Neural cell (in vitro differentiated cells): ENCODE data around the gene CARD14. TPM values are rescaled to one million over a fixed set of nuclear protein-coding genes. Genes with fewer than 3 reads are reported as not detected.

Experiments
- H2AFZ ChIP-seq: fragments of 200-600, 300-800 bp; sonication (generic), shearing (Covaris generic); 2 replicates; pipeline ENCODE4 v1.6.0; 2014; ENCODE audit warnings: low read depth, mild to moderate bottlenecking, antibody characterized with exemption, low read length, moderate library complexity
- H3F3A ChIP-seq: fragments of 200-600 bp; shearing (Covaris generic); 2 replicates; pipeline ENCODE4 v1.6.1; 2016; ENCODE audit warnings: mild to moderate bottlenecking, moderate library complexity, mixed read lengths, antibody characterized with exemption, low read length; ENCODE audit not compliant: insufficient read depth, poor library complexity, severe bottlenecking
- H3K27ac ChIP-seq: fragments of 200-600, 300-800 bp; sonication (generic), shearing (Covaris generic); 2 replicates; pipeline ENCODE4 v1.5.1; 2014; ENCODE audit warnings: mild to moderate bottlenecking, low read length, moderate library complexity
- H3K27me3 ChIP-seq: fragments of 300-800, 200-600 bp; sonication (generic), shearing (Covaris generic); 2 replicates; pipeline ENCODE4 v1.6.0; 2014; ENCODE audit warnings: mild to moderate bottlenecking, low read depth, low read length, moderate library complexity; ENCODE audit not compliant: insufficient read depth
- H3K36me3 ChIP-seq: fragments of 300-800, 200-600 bp; sonication (generic), shearing (Covaris generic); 2 replicates; pipeline ENCODE4 v1.5.1; 2014; ENCODE audit warnings: mild to moderate bottlenecking, antibody characterized with exemption, low read length, moderate library complexity; ENCODE audit not compliant: insufficient read depth
- H3K4me2 ChIP-seq: fragments of 300-800, 200-600 bp; sonication (generic), shearing (Covaris generic); 2 replicates; pipeline ENCODE4 v1.6.0; 2014; ENCODE audit warnings: mild to moderate bottlenecking, low read length
- H3K4me3 ChIP-seq: fragments of 300-800, 200-600 bp; sonication (generic), shearing (Covaris generic); 2 replicates; pipeline ENCODE4 v1.5.1; 2014; ENCODE audit warnings: mild to moderate bottlenecking, low read length, moderate library complexity
- H3K79me2 ChIP-seq: fragments of 200-600 bp; shearing (Covaris generic); replicated peaks from 2 replicates; pipeline ENCODE4 v1.6.0; 2014; ENCODE audit warnings: mild to moderate bottlenecking, low read length, moderate library complexity; ENCODE audit not compliant: insufficient read depth
- H3K9ac ChIP-seq: fragments of 300-800, 200-600 bp; sonication (generic), shearing (Covaris generic); 2 replicates; pipeline ENCODE4 v1.6.1; 2016; ENCODE audit warnings: mild to moderate bottlenecking, low read length, mixed read lengths
- H3K9me2 ChIP-seq: fragments of 200-600 bp; shearing (Covaris generic); 2 replicates; pipeline ENCODE4 v1.6.1; 2016; ENCODE audit warnings: mild to moderate bottlenecking, low read length, mixed read lengths; ENCODE audit not compliant: insufficient read depth
- H3K9me3 ChIP-seq: fragments of 200-600, 300-800 bp; sonication (generic), shearing (Covaris generic); 2 replicates; pipeline ENCODE4 v1.6.1; 2016; ENCODE audit warnings: mild to moderate bottlenecking, mixed run types, low read length, moderate library complexity, mixed read lengths
- H4K20me1 ChIP-seq: fragments of 200-600 bp; shearing (Covaris generic); 2 replicates; pipeline ENCODE4 v1.6.1; 2016; ENCODE audit warnings: mild to moderate bottlenecking, mixed run types; ENCODE audit not compliant: insufficient read depth
- EP300 ChIP-seq: fragments of 450-650 bp; conservative IDR thresholded peaks from 2 replicates; pipeline ENCODE4 v1.6.1; 2014; ENCODE audit warnings: antibody characterized with exemption, mild to moderate bottlenecking, moderate library complexity; ENCODE audit not compliant: poor library complexity, severe bottlenecking
- EZH2 ChIP-seq: fragments of 200-600, 300-800 bp; shearing (Covaris generic), sonication (generic); IDR thresholded peaks from 2 replicates; pipeline ENCODE4 v1.6.1; 2014; ENCODE audit warnings: antibody characterized with exemption, low read length, borderline replicate concordance, mild to moderate bottlenecking; ENCODE audit not compliant: insufficient read depth, poor library complexity, severe bottlenecking
- MXI1 ChIP-seq: fragments of 450-650 bp; conservative IDR thresholded peaks from 2 replicates; pipeline ENCODE4 v1.6.1; 2014; ENCODE audit warnings: antibody characterized with exemption, mild to moderate bottlenecking; ENCODE audit not compliant: poor library complexity, severe bottlenecking
- POLR2AphosphoS5 ChIP-seq: IDR thresholded peaks from 2 replicates; pipeline ENCODE4 v1.6.1; 2012
- RAD21 ChIP-seq: fragments of 450-650 bp; conservative IDR thresholded peaks from 2 replicates; pipeline ENCODE4 v1.6.1; 2014; ENCODE audit warnings: antibody characterized with exemption, mild to moderate bottlenecking, moderate library complexity
- SMC3 ChIP-seq: fragments of 450-650 bp; conservative IDR thresholded peaks from 2 replicates; pipeline ENCODE4 v1.6.1; 2014; ENCODE audit warnings: antibody characterized with exemption, mild to moderate bottlenecking, moderate library complexity; ENCODE audit not compliant: poor library complexity
- TAF1 ChIP-seq: IDR thresholded peaks from 2 replicates; pipeline ENCODE4 v1.6.1; 2012; ENCODE audit warnings: low read depth
- polyA plus RNA-seq: library from polyadenylated mRNA; depleted of rRNA; stranded (reverse); fragments of >200 nt; gene quantifications from 2 replicates; pipeline ENCODE4 v1.2.3, GENCODE V29; 2014
- TF ChIP-seq, protein P1 (sequence below): IDR thresholded peaks from 2 replicates; pipeline ENCODE4 v1.6.1; 2012; ENCODE audit warnings: borderline replicate concordance
- TF ChIP-seq, protein P2 (sequence below): fragments of 450-650 bp; IDR thresholded peaks from 2 replicates; pipeline ENCODE4 v1.5.1; 2014; ENCODE audit warnings: antibody characterized with exemption, mild to moderate bottlenecking, moderate library complexity; ENCODE audit not compliant: poor library complexity, severe bottlenecking

The CARD14 gene
- polyA plus RNA-seq, 1 donor from 2014 or later: 0.12 TPM

DNA sequence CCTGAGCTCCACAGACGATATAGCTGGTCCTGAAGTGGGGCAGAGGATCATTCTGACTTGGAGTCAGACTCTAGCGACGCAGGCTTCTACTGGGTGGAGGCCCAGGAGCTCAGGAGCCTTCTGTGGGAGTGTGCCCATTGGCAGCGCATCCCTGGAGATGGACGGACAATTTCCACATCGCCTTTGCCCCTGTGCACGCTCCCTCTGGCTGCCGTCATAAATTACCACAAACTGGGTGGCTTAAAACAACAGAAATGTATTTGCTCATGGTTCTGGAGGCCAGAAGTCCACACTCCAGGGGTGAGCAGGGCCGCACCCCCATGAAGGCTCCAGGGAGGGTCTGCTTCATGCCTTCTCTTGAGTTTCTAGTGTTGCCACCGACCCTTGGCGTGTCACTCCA lies 6.9 kb downstream of the CARD14 start:
- no peak for TF ChIP-seq SMC3
- no peak for TF ChIP-seq MXI1
- no peak for TF ChIP-seq TAF1
- TF ChIP-seq EZH2: no peak
- TF ChIP-seq, protein P1, sequence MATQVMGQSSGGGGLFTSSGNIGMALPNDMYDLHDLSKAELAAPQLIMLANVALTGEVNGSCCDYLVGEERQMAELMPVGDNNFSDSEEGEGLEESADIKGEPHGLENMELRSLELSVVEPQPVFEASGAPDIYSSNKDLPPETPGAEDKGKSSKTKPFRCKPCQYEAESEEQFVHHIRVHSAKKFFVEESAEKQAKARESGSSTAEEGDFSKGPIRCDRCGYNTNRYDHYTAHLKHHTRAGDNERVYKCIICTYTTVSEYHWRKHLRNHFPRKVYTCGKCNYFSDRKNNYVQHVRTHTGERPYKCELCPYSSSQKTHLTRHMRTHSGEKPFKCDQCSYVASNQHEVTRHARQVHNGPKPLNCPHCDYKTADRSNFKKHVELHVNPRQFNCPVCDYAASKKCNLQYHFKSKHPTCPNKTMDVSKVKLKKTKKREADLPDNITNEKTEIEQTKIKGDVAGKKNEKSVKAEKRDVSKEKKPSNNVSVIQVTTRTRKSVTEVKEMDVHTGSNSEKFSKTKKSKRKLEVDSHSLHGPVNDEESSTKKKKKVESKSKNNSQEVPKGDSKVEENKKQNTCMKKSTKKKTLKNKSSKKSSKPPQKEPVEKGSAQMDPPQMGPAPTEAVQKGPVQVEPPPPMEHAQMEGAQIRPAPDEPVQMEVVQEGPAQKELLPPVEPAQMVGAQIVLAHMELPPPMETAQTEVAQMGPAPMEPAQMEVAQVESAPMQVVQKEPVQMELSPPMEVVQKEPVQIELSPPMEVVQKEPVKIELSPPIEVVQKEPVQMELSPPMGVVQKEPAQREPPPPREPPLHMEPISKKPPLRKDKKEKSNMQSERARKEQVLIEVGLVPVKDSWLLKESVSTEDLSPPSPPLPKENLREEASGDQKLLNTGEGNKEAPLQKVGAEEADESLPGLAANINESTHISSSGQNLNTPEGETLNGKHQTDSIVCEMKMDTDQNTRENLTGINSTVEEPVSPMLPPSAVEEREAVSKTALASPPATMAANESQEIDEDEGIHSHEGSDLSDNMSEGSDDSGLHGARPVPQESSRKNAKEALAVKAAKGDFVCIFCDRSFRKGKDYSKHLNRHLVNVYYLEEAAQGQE: no peak
- no peak for TF ChIP-seq POLR2AphosphoS5
- TF ChIP-seq RAD21: no peak
- no peak for TF ChIP-seq EP300
- Histone ChIP-seq H3K4me3 (no peak overlapping the region), H3K27me3 (no peaks in the 10 kb centered on the region), H3K27ac (no peak overlapping the region), H3K9me2 (no peaks in the 10 kb centered on the region), H3K4me2 (no peak overlapping the region), H3F3A (no peaks in the 10 kb centered on the region), H4K20me1 (no peaks in the 10 kb centered on the region), H3K9ac (no peak overlapping the region), H3K36me3 (no peaks in the 10 kb centered on the region), H3K79me2 (no peaks in the 10 kb centered on the region), H3K9me3 (no peaks in the 10 kb centered on the region), H2AFZ (no peak overlapping the region)

- Histone ChIP-seq H3K9me3 (no peaks in the 10 kb centered on the region), H3K4me2 (no peak overlapping the region), H3K79me2 (no peaks in the 10 kb centered on the region), H2AFZ (no peak overlapping the region), H3K36me3 (no peaks in the 10 kb centered on the region), H3K27ac (no peak overlapping the region), H3K4me3 (no peak overlapping the region), H4K20me1 (no peaks in the 10 kb centered on the region), H3K9me2 (no peaks in the 10 kb centered on the region), H3K27me3 (no peaks in the 10 kb centered on the region), H3K9ac (no peak overlapping the region), H3F3A (no peaks in the 10 kb centered on the region)
- TF ChIP-seq, protein P1: no peak
- TF ChIP-seq EZH2 (no peak), POLR2AphosphoS5 (no peak), RAD21 (no peak), SMC3 (no peak), EP300 (no peak), MXI1 (no peak), TAF1 (no peak)
- TF ChIP-seq, protein P2, sequence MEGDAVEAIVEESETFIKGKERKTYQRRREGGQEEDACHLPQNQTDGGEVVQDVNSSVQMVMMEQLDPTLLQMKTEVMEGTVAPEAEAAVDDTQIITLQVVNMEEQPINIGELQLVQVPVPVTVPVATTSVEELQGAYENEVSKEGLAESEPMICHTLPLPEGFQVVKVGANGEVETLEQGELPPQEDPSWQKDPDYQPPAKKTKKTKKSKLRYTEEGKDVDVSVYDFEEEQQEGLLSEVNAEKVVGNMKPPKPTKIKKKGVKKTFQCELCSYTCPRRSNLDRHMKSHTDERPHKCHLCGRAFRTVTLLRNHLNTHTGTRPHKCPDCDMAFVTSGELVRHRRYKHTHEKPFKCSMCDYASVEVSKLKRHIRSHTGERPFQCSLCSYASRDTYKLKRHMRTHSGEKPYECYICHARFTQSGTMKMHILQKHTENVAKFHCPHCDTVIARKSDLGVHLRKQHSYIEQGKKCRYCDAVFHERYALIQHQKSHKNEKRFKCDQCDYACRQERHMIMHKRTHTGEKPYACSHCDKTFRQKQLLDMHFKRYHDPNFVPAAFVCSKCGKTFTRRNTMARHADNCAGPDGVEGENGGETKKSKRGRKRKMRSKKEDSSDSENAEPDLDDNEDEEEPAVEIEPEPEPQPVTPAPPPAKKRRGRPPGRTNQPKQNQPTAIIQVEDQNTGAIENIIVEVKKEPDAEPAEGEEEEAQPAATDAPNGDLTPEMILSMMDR: no peak
These were observed 8.3 kb downstream of the CARD14 start for GRCh38 chr17:80177986-80178595.
